Muscle layer of duodenum (tissue), 2 donors: ENCODE data around the gene SRSF3.
"Not testable (repeated sequence)": the region's sequence is repeated elsewhere in the genome, so short reads cannot be mapped to it uniquely, and the experiment has no call there.

ENCODE experiments used
- H3K27ac ChIP-seq: one replicate; pipeline ENCODE4 v1.7.0; 2013; ENCODE audit warnings: mild to moderate bottlenecking, low read length
- H3K27me3 ChIP-seq: one replicate; pipeline ENCODE4 v1.7.0; 2013; ENCODE audit warnings: low read depth, mild to moderate bottlenecking, control low read depth, low read length
- H3K36me3 ChIP-seq, 2 donors: one replicate each; pipeline ENCODE4 v1.7.0; 2013; ENCODE audit warnings: low read length in 2 of 2, control low read depth in 1 of 2, mild to moderate bottlenecking in 1 of 2; ENCODE audit not compliant: insufficient read depth in 2 of 2, control insufficient read depth in 1 of 2
- H3K4me1 ChIP-seq, 2 donors: one replicate each; pipeline ENCODE4 v1.7.0; 2013; ENCODE audit warnings: low read length in 2 of 2, mild to moderate bottlenecking in 2 of 2, control low read depth in 1 of 2, moderate library complexity in 1 of 2; ENCODE audit not compliant: insufficient read depth in 2 of 2, control insufficient read depth in 1 of 2
- H3K4me3 ChIP-seq, 2 donors: one replicate each; pipeline ENCODE4 v1.7.0; 2013; ENCODE audit warnings: low read length in 2 of 2, low read depth in 1 of 2, mild to moderate bottlenecking in 1 of 2
- H3K9me3 ChIP-seq, 2 donors: one replicate each; pipeline ENCODE4 v1.7.0; 2013; ENCODE audit warnings: low read length in 2 of 2, control low read depth in 1 of 2, mild to moderate bottlenecking in 1 of 2; ENCODE audit not compliant: control insufficient read depth in 1 of 2
- donor health status: healthy.

The SRSF3 gene

DNA sequence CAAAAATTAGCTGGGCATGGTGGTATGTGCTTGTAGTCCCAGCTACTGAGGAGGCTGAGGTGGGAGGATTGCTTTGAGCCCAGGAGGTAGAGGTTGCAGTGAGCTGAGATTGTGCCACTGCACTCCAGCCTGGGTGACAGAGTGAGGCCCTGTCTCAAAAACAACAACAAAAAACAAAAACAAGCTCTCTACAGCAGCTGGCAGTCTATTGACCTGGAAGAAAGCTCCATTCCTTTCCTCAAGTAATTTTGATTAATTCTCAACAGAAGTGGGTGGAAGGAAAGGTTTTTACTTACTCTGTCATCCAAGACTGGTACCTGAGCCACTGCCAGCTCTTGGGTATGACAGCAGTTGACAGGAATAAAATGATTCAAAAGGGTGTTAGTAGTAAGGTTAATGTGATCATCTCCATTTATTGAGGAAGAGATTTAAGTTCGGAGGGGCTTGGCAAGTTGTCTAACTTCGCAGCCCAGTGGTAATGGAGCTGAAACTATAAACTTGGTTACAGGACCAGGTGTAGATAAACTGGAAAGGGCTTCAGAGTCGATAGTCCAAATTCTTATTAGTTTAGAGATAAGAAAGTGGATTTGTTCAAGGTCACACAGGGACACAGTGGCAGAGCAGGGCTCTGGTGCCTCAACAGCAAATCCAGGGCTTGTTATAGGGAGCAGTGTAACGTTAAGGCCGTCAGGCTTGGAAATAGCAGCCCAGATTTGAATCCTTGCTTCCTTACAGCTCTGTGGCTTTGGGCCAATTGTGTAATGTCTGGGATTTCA, 14.8 kb downstream of the SRSF3 start:
- H3K4me1 ChIP-seq, result peaks cover 17 to 49% of the 10 kb centered on the region in 2 donors
- H3K27ac ChIP-seq, result peak overlapping the region; percentile 19
- no peak overlapping the region for H3K4me3 ChIP-seq
- H3K27me3 ChIP-seq, result no peaks in the 10 kb centered on the region
- peaks cover 58 to 76% of the 10 kb centered on the region in 2 donors for H3K36me3 ChIP-seq
- no peaks in the 10 kb centered on the region for H3K9me3 ChIP-seq

DNA sequence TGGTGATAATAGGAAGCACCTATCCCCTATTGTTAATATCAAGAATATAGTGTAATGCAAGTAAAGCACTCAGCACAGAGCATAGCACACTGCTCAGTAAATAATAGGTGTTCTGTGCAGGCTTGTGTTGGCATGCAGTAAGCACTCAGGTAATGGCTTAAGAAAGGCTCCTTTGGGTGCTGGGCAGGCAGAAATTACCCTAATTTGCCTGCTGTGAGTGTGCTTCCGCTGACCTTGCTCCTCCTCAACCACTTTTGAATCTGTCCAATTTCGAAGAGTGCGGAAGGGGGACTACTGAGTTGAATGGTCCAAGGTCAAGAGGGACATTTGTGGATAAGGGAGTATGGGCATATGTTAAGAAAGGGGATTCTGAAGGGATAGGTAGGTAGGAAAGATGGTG, 15.4 kb downstream of the SRSF3 start:
- Histone ChIP-seq H3K27ac (no peak overlapping the region), H3K9me3 (no peaks in the 10 kb centered on the region), H3K4me1 (peaks cover 14 to 43% of the 10 kb centered on the region in 2 donors), H3K27me3 (no peaks in the 10 kb centered on the region), H3K36me3 (peaks cover 52 to 70% of the 10 kb centered on the region in 2 donors), H3K4me3 (no peak overlapping the region)

DNA sequence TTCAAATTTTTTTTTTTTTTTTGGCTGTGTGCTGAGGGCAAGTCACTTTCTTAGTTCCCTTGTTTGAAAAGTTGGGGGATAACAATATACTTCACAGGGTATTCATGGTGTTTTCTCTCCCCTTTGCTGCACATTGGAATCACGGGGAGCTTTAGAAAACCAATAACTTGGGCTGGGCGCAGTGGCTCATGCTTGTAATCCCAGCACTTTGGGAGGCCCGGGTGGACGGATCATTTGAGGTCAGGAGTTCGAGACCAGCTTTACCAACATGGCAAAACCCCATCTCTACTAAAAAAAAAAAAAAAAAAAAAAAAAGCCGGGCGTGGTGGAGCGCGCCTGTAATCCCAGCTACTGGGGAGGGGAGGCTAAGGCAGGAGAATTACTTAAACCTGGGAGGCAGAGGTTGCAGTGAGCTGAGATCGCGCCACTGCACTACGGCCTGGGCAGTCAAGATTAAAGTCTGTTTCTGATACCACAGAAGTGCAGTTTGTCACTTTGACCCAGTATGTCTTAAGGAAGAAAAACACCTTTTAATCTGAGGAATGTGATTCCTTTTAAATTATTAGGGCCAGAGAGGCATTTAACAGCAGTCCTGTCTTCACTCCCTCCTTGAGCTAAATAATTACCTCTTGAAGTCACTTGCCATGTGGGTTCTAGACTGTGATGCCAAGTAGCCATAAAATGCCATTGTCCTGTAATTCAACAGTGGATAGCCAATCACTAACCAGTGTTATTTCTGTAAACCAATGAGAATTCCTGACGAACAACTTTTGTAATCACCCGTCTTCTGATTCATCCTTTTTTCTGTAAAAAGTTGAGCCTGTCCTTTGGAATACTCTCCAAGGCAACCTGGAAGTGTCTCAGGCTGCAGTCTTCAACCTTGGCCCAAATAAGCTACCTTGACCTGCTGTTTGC, 16.1 kb downstream of the SRSF3 start:
- Histone ChIP-seq H3K27me3 (no peaks in the 10 kb centered on the region), H3K36me3 (peaks cover 45 to 62% of the 10 kb centered on the region in 2 donors), H3K4me3 (no peak overlapping the region), H3K9me3 (no peaks in the 10 kb centered on the region), H3K4me1 (peaks cover 14 to 37% of the 10 kb centered on the region in 2 donors), H3K27ac (no peak overlapping the region)

DNA sequence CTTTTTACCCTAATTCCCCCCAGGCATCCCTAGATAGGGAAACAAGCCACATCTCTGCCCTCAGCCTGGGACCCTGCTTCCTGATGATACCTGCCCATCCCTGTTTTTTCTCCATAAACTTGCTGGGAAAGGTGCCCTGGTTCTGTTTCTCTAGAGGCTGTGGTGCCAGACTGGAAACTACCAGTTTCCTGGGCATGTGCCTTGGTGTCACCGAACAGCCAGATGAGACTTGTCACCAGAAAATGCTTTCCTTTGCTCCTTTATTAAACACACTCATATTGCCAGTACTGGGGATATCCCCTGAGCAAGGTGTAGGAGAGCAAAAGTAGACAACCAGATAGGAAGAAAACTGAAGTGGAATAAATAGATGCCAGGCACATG, 16.8 kb downstream of the SRSF3 start:
- Histone ChIP-seq H3K4me1 (peaks cover 9 to 31% of the 10 kb centered on the region in 2 donors), H3K36me3 (peaks cover 39 to 56% of the 10 kb centered on the region in 2 donors), H3K27ac (no peak overlapping the region)

DNA sequence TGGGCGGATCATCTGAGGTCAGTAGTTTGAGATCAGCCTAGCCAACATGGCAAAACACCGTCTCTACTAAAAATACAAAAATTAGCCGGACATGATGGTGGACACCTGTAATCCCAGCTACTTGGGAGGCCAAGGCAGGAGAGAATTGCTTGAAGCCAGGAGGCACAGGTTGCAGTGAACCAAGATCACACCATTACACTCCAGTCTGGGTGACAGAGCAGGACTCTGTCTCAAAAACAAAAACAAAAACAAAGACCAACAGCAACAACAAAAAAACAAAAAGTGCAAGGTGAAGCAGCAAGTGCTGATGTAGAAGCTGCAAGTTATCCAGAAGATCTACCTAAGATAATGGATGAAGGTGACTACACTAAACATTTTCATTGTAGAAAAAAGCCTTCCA, 17.5 kb downstream of the SRSF3 start:
- peaks cover 37 to 50% of the 10 kb centered on the region in 2 donors for H3K36me3 ChIP-seq
- H3K9me3 ChIP-seq, result not testable (repeated sequence)

More for the DNA sequence above, 16.8 kb downstream of the SRSF3 start:
- H3K9me3 ChIP-seq, result no peaks in the 10 kb centered on the region
- H3K4me3 ChIP-seq, result no peak overlapping the region
- no peaks in the 10 kb centered on the region for H3K27me3 ChIP-seq

DNA sequence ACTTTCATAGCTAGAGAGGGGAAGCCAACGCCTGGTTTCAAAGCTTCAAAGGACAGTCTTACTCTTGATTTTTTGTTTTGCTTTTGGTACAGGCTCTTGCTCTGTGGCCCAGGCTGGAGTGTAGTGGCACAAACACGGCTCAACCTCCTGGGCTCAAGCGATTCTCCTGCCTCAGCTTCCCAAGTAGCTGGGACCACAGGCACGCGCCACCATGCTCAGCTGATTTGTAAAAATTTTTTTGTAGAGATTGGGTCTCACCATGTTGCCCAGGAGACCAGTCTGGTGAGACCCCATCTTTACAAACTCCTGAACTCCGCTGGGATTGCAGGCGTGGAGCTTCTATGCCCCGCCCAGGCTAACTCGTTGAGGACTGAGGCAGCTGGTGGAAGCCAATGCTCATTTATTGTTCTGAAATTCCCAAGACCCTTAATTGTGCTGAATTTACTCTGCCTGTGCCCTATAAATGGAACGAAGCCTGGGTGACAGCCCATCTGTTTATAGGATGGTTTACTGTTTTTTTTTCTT, 18.0 kb downstream of the SRSF3 start:
- Histone ChIP-seq H3K4me1 (peaks cover 9 to 21% of the 10 kb centered on the region in 2 donors), H3K36me3 (peaks cover 37 to 45% of the 10 kb centered on the region in 2 donors), H3K9me3 (no peaks in the 10 kb centered on the region), H3K27ac (no peak overlapping the region), H3K4me3 (no peak overlapping the region), H3K27me3 (no peaks in the 10 kb centered on the region)

More for the DNA sequence above, 17.5 kb downstream of the SRSF3 start:
- H3K4me1 ChIP-seq, result peaks cover 9 to 26% of the 10 kb centered on the region in 2 donors
- H3K4me3 ChIP-seq, H3K27ac ChIP-seq, H3K27me3 ChIP-seq: not testable (repeated sequence)

DNA sequence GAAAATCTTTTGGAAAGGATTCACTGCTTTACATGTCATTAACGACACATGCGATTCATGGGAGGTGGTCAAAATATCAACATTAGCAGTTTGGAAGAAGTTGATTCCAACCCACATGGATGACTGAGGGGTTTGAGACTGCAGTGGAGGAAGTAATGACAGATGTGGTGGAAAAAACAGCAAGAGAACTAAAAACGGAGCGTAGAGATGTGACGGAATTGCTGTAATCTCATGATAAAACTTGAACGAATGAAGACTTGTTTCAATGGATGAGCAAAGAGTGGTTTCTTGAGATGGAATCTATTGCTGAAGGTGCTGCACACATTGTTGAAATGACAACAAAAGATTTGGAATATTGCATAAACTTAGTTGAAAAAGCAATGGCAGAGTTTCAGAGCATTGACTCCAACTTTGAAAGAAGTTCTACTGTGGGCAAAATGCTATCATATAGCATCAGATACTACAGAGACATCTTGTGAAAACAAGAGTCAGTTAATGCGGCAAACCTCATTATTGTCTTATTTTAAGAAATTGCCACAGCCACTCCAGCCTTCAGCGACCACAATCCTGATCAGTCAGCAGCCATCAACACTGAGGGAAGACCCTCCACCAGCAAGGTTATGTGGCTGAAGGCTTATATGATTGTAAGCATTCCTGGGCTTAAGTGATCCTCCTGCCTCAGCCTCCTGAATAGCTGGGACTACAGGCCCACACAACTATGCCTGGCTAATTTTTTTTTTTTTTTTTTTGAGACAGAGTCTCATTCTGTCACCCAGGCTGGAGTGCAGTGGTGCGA, 19.2 kb downstream of the SRSF3 start:
- Histone ChIP-seq H3K36me3 (peaks cover 29 to 37% of the 10 kb centered on the region in 2 donors), H3K27me3 (no peaks in the 10 kb centered on the region), H3K9me3 (no peaks in the 10 kb centered on the region), H3K4me1 (peaks cover 7 to 9% of the 10 kb centered on the region in 2 donors), H3K27ac (no peak overlapping the region), H3K4me3 (no peak overlapping the region)

DNA sequence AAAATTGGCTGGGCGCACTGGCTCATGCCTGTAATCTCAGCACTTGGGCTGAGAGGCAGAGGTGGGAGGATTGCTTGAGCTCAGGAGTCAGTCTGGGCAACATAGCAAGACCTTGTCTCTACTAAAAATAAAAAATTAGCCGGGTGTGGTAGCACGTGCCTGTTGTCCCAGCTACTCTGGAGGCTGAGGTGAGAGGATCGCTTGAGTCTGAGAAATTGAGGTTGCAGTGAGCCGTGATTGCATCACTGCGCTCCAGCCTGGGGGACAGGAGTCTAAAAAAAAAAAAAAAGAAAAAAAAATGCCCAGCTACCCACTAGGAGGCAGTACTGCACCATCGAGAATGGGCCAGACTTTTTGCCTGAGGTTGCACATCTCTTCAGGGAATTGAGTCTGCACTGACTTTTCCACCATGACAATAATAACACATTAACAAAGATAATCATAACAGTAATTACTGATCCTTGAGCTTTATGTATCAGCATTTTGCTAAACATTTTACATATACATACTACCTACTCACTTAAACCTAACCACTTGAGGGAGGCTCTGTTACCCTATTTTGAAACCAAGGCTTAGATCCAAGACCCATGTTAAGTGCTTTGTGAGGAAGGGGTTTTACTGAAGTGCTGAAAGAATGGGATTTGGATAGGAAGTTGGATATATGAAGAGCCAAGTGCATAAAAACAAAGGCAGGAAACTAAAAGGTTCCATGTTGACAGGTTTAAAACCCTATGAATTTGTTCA, 21.0 kb downstream of the SRSF3 start:
- Histone ChIP-seq H3K9me3 (no peaks in the 10 kb centered on the region), H3K4me3 (no peak overlapping the region), H3K27me3 (no peaks in the 10 kb centered on the region), H3K27ac (peak overlapping the region; percentile 31), H3K4me1 (peaks cover 0 to 3% of the 10 kb centered on the region in 2 donors), H3K36me3 (peaks cover 21 to 29% of the 10 kb centered on the region in 2 donors)

DNA sequence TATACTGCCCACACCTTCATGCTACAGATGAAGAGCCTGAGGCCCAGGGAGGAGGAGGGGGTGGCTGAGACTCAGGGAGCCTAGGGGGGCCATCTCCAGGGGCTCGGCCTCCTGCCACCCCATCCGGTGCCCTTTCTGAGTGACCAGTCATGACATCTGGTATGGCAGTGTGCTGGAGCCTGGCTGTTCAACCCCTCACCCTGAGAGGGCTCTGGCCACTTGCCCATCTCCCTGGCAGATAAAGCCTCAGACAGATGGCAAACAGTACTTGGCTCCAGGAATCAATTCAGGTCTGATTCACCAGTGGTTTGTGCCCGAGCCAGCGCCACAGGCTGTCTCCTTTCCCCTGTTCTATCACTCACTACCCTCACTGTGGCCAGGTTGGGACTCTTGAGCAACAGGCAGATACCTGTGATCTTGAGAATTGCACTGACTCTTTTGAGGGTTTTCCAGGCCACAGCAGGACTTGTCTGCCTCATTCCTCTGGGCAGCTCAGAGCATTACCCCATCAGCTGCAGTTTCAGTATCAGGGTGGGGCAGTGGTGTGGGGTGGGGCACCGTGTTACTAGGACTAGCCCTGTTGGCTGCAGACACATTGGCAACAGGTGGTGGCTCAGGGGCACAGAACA, 22.8 kb downstream of the SRSF3 start:
- H3K36me3 ChIP-seq, result peaks cover 9 to 15% of the 10 kb centered on the region in 2 donors
- no peaks in the 10 kb centered on the region for H3K9me3 ChIP-seq
- H3K4me1 ChIP-seq, result peaks cover 0 to 3% of the 10 kb centered on the region in 2 donors
- no peaks in the 10 kb centered on the region for H3K27me3 ChIP-seq
- peak overlapping the region; percentile 49 for H3K27ac ChIP-seq
- H3K4me3 ChIP-seq, result no peak overlapping the region
